ENCODE measurements around the gene CTIF.

DNA sequence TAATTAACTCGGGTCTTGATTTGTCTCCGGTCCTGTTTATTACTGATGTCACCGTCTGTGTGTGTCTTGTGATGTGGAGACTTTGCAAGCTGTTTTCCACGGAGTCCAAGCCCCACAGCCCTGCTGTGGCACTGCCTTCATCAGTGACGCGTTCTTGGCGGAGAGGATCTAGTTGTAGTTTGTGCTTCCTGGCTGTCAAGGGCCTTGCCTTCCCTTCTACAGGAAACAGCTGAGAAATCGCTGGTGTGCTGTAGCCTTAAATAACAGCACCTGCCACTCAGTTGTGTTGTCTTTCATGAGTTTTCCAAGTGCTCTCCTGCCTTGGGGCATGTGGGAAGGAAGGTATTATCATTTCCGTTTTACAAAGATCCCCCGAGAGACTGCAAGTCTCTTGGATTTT is 26.3 kb downstream of the CTIF start:
- TF ChIP-seq TCF7L2 (IDR thresholded peaks at IDR 0.05; ENCODE audit: low read depth, low read length) (no peak), POLR2AphosphoS5 (IDR thresholded peaks at IDR 0.05; ENCODE audit: low read depth, low read length) (no peak), SIN3A (IDR thresholded peaks at IDR 0.05; ENCODE audit: borderline replicate concordance, insufficient read depth, low read depth, low read length) (no peak)
- TF ChIP-seq, protein P1, sequence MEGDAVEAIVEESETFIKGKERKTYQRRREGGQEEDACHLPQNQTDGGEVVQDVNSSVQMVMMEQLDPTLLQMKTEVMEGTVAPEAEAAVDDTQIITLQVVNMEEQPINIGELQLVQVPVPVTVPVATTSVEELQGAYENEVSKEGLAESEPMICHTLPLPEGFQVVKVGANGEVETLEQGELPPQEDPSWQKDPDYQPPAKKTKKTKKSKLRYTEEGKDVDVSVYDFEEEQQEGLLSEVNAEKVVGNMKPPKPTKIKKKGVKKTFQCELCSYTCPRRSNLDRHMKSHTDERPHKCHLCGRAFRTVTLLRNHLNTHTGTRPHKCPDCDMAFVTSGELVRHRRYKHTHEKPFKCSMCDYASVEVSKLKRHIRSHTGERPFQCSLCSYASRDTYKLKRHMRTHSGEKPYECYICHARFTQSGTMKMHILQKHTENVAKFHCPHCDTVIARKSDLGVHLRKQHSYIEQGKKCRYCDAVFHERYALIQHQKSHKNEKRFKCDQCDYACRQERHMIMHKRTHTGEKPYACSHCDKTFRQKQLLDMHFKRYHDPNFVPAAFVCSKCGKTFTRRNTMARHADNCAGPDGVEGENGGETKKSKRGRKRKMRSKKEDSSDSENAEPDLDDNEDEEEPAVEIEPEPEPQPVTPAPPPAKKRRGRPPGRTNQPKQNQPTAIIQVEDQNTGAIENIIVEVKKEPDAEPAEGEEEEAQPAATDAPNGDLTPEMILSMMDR (IDR thresholded peaks at IDR 0.05): no peak
